Mucosa of stomach (tissue), 1 donor: Measurements from ENCODE around the gene SPATA31A5.
"Not testable (repeated sequence)": the region's sequence is repeated elsewhere in the genome, so short reads cannot be mapped to it uniquely, and the experiment has no call there.

Source experiments
- H3K27me3 ChIP-seq: one replicate; pipeline ENCODE4 v1.7.0; 2013; ENCODE audit warnings: mild to moderate bottlenecking, low read length; ENCODE audit not compliant: control insufficient read depth, insufficient read depth
- H3K36me3 ChIP-seq: one replicate; pipeline ENCODE4 v1.7.0; 2013; ENCODE audit warnings: low read length; ENCODE audit not compliant: control insufficient read depth, insufficient read depth
- H3K4me1 ChIP-seq: one replicate; pipeline ENCODE4 v1.7.0; 2013; ENCODE audit warnings: mild to moderate bottlenecking, low read length; ENCODE audit not compliant: control insufficient read depth, insufficient read depth
- H3K4me3 ChIP-seq: one replicate; pipeline ENCODE4 v1.7.0; 2013; ENCODE audit warnings: low read length
- H3K9ac ChIP-seq: one replicate; pipeline ENCODE4 v1.7.0; 2013; ENCODE audit warnings: mild to moderate bottlenecking, low read length, moderate library complexity
- H3K9me3 ChIP-seq: one replicate; pipeline ENCODE4 v1.7.0; 2013; ENCODE audit warnings: mild to moderate bottlenecking, low read length, moderate library complexity; ENCODE audit not compliant: control insufficient read depth
- donor health status: Pancreatic carcinoma.

SPATA31A5 gene

GRCh38 chr9:60914107-60914506 is at the start of gene SPATA31A5:
TSS of gene SPATA31A5 (plus strand) at chr9:60914407. CDS start at chr9:60914436, 29 bp downstream.
- H3K9ac ChIP-seq, H3K9me3 ChIP-seq, H3K27me3 ChIP-seq, H3K4me1 ChIP-seq, H3K4me3 ChIP-seq, H3K36me3 ChIP-seq: not testable (repeated sequence)

GRCh38 chr9:60962990-60963350 is 48.8 kb downstream of the SPATA31A5 start:
- H3K9me3 ChIP-seq, H3K4me3 ChIP-seq: not testable (repeated sequence)

GRCh38 chr9:60966382-60966781 is 52.2 kb downstream of the SPATA31A5 start:
- H3K4me3 ChIP-seq, H3K36me3 ChIP-seq, H3K9me3 ChIP-seq, H3K27me3 ChIP-seq, H3K4me1 ChIP-seq, H3K9ac ChIP-seq: not testable (repeated sequence)

More at GRCh38 chr9:60962990-60963350, 48.8 kb downstream of the SPATA31A5 start:
- not testable (repeated sequence) for H3K9ac ChIP-seq, H3K27me3 ChIP-seq, H3K4me1 ChIP-seq, H3K36me3 ChIP-seq
